ENCODE measurements around the gene GATAD2A.
A peak's percentile ranks its signal among the peaks of the same experiment; 100 is the strongest.
"Not testable (repeated sequence)": the region's sequence is repeated elsewhere in the genome, so short reads cannot be mapped to it uniquely, and the experiment has no call there.

Gene GATAD2A

GRCh38 chr19:19447536-19448237 lies 42.2 kb downstream of the GATAD2A start:
- peak; percentile 27 for DNase-seq

GRCh38 chr19:19448238-19448544 lies 42.7 kb downstream of the GATAD2A start:
- no peak for DNase-seq

GRCh38 chr19:19451429-19452242 lies 46.2 kb downstream of the GATAD2A start:
- peak; percentile 47 for DNase-seq

GRCh38 chr19:19452243-19453124 lies 47.0 kb downstream of the GATAD2A start:
- no peak for DNase-seq

- DNase-seq, result no peak
These were observed 47.6 kb downstream of the GATAD2A start for GRCh38 chr19:19453125-19453454.

- not testable (repeated sequence) for DNase-seq
These were observed 49.9 kb downstream of the GATAD2A start for GRCh38 chr19:19455166-19455919.

GRCh38 chr19:19457671-19458070 lies 52.2 kb downstream of the GATAD2A start:
- no peak for DNase-seq

- DNase-seq, result no peak
These were observed 52.8 kb downstream of the GATAD2A start for GRCh38 chr19:19458110-19458816.

- no peak for DNase-seq
These were observed 53.6 kb downstream of the GATAD2A start for GRCh38 chr19:19459073-19459472.

- DNase-seq, result peak; percentile 79
These were observed 54.3 kb downstream of the GATAD2A start for GRCh38 chr19:19459707-19460251.

GRCh38 chr19:19460258-19460731 lies 54.8 kb downstream of the GATAD2A start:
- peak; percentile 50 for DNase-seq

GRCh38 chr19:19460761-19461265 lies 55.3 kb downstream of the GATAD2A start:
- DNase-seq, result peak; percentile 77

- no peak for DNase-seq
These were observed 55.8 kb downstream of the GATAD2A start for GRCh38 chr19:19461306-19461670.

- no peak for DNase-seq
These were observed 56.5 kb downstream of the GATAD2A start for GRCh38 chr19:19461671-19462622.

GRCh38 chr19:19463348-19464117 lies 58.1 kb downstream of the GATAD2A start:
- DNase-seq, result no peak

- no peak for DNase-seq
These were observed 59.0 kb downstream of the GATAD2A start for GRCh38 chr19:19464339-19465098.

- DNase-seq, result no peak
These were observed 60.1 kb downstream of the GATAD2A start for GRCh38 chr19:19465436-19466070.

GRCh38 chr19:19466201-19466600 lies 60.7 kb downstream of the GATAD2A start:
- DNase-seq, result no peak

All from stimulated activated CD4-positive, alpha-beta T cell treated with anti-CD3 and anti-CD28 coated beads, Interleukin-1b, Interleukin-23, amount 100 ng/mL, for 48 hours (primary cell).